Measurements from ENCODE around the gene ZNF804B.

Gene ZNF804B

GRCh38 chr7:88759230-88760135 lies at the start of gene ZNF804B:
Gene ZNF804B, plus strand, starts transcription at chr7:88759700. Its CDS starts 277 bp downstream, at chr7:88759977.
- no peak for TF ChIP-seq PPARA (CRISPR knock-in tag; IDR thresholded peaks at IDR 0.05; ENCODE audit: borderline replicate concordance)
- peak; percentile 78 for ATAC-seq

GRCh38 chr7:88735920-88736319 lies 23.6 kb upstream of the ZNF804B start:
- no peak for ATAC-seq
- TF ChIP-seq ZNF8 (CRISPR knock-in tag; IDR thresholded peaks at IDR 0.05) (no peak), CSRNP3 (CRISPR knock-in tag; IDR thresholded peaks at IDR 0.05) (no peak), RARB (CRISPR knock-in tag; IDR thresholded peaks at IDR 0.05) (no peak), ISL1 (CRISPR knock-in tag; IDR thresholded peaks at IDR 0.05) (no peak), ZFP30 (CRISPR knock-in tag; IDR thresholded peaks at IDR 0.05) (no peak), SNAI2 (CRISPR knock-in tag; IDR thresholded peaks at IDR 0.05) (no peak), ZNF565 (CRISPR knock-in tag; conservative IDR thresholded peaks at IDR 0.05; ENCODE audit: low read depth) (no peak), POU6F1 (CRISPR knock-in tag; IDR thresholded peaks at IDR 0.05; ENCODE audit: borderline replicate concordance, low read depth) (no peak), CREB5 (CRISPR knock-in tag; IDR thresholded peaks at IDR 0.05; ENCODE audit: low read depth) (no peak), OSR1 (CRISPR knock-in tag; IDR thresholded peaks at IDR 0.05) (no peak), TOX (CRISPR knock-in tag; IDR thresholded peaks at IDR 0.05; ENCODE audit: borderline replicate concordance) (no peak), CSDC2 (CRISPR knock-in tag; IDR thresholded peaks at IDR 0.05) (no peak), ZNF70 (CRISPR knock-in tag; IDR thresholded peaks at IDR 0.05) (no peak), ESRRG (CRISPR knock-in tag; IDR thresholded peaks at IDR 0.05) (no peak), GLIS3 (CRISPR knock-in tag; IDR thresholded peaks at IDR 0.05) (no peak)
- TF ChIP-seq, protein P1, sequence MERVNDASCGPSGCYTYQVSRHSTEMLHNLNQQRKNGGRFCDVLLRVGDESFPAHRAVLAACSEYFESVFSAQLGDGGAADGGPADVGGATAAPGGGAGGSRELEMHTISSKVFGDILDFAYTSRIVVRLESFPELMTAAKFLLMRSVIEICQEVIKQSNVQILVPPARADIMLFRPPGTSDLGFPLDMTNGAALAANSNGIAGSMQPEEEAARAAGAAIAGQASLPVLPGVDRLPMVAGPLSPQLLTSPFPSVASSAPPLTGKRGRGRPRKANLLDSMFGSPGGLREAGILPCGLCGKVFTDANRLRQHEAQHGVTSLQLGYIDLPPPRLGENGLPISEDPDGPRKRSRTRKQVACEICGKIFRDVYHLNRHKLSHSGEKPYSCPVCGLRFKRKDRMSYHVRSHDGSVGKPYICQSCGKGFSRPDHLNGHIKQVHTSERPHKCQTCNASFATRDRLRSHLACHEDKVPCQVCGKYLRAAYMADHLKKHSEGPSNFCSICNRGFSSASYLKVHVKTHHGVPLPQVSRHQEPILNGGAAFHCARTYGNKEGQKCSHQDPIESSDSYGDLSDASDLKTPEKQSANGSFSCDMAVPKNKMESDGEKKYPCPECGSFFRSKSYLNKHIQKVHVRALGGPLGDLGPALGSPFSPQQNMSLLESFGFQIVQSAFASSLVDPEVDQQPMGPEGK (CRISPR knock-in tag; IDR thresholded peaks at IDR 0.05; ENCODE audit: borderline replicate concordance) = no peak
- TF ChIP-seq, protein P2, sequence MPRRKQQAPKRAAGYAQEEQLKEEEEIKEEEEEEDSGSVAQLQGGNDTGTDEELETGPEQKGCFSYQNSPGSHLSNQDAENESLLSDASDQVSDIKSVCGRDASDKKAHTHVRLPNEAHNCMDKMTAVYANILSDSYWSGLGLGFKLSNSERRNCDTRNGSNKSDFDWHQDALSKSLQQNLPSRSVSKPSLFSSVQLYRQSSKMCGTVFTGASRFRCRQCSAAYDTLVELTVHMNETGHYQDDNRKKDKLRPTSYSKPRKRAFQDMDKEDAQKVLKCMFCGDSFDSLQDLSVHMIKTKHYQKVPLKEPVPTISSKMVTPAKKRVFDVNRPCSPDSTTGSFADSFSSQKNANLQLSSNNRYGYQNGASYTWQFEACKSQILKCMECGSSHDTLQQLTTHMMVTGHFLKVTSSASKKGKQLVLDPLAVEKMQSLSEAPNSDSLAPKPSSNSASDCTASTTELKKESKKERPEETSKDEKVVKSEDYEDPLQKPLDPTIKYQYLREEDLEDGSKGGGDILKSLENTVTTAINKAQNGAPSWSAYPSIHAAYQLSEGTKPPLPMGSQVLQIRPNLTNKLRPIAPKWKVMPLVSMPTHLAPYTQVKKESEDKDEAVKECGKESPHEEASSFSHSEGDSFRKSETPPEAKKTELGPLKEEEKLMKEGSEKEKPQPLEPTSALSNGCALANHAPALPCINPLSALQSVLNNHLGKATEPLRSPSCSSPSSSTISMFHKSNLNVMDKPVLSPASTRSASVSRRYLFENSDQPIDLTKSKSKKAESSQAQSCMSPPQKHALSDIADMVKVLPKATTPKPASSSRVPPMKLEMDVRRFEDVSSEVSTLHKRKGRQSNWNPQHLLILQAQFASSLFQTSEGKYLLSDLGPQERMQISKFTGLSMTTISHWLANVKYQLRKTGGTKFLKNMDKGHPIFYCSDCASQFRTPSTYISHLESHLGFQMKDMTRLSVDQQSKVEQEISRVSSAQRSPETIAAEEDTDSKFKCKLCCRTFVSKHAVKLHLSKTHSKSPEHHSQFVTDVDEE (CRISPR knock-in tag; IDR thresholded peaks at IDR 0.05) = no peak

DNA sequence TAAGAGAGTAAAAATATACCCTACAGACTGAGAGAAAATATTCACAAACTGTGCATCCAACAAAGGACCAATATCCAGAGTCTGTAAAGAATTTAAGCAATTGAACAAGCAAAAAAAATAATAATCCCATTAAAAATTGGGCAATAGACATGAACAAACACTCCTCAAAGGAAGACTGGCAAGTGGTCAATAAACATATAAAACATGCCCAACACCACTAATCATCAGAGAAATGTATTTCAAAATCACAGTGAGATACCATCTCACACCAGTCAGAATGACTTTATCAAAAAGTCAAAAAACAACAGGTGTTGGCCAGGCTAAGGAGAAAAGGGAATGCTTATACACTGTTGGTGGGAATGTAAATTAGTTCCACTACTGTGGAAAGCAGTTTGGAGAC lies 21.9 kb upstream of the ZNF804B start:
- ATAC-seq = no peak
- TF ChIP-seq CSRNP3 (CRISPR knock-in tag; IDR thresholded peaks at IDR 0.05) = no peak

Measured in SK-N-SH treated with all-trans-retinoic acid at 6 μM for 48 hours (cell line).